Hypothalamus (tissue), 51 donors: ENCODE results near the gene CCDC185.

Source experiments
- DNase-seq, 51 donors: peaks; one replicate each; lab custom pipeline; 2025; lab: John Stamatoyannopoulos, UW

The CCDC185 gene

DNA sequence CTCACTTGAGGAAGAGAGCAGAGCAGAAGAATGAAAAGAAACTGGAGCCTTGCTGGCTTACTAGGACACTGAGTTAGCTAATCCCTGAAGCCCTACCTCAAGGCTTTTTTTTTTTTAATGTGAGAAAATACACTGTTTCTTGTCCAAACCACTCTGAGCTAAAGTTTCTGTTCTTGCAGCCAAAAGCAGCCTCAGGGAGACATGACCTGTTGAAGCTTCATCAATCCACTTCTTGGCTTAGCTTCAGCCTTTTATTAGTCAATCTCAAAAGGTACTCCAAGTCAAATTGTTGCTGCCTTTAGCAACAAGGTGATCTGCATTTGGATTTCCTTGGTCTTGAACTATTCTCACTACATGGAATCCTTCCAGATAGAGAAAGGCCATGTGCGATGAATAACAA lies 33.7 kb downstream of the CCDC185 start:
- no peak for DNase-seq

DNA sequence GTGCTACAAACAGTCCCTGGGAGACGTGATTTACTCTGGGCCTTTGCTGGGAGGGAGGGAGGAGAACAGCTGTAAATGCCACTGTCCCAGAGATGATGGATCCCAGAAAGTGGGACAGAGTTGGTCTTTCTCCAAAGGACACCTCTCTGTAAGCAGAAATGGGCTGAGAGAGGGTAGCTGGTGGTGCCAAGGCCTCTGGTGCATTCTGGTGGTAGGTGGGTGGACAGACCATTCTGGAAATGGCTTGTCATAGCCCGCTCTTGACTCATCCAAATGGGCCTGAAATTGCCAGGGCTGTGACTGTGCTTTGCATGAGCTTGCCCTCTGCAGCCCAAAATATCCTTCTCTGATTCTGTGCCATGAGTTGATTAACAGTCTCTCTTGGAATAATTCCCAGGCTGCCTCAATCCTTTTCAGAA lies 36.1 kb downstream of the CCDC185 start:
- DNase-seq, result peak in 3 of 51 donors; percentile 10 to 47 (median 14)

DNA sequence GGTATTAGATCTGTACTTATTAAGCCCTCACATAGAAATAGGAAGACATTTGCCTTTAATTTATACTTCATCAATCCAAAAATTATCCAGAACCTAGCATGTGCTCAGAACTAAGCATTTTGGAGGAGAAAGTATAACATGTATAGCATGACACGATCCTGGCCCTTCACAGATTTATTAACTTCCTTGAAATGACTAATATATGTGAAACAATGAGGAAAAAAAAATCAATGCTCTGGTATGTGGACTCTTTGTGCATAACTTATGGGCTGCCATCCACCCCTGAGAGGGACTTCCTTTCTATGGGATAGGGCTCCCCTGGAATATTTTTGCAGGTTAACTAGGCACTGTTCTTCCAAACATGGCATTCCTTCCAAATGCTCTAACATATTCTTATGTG lies 36.6 kb downstream of the CCDC185 start:
- DNase-seq, result no peak

DNA sequence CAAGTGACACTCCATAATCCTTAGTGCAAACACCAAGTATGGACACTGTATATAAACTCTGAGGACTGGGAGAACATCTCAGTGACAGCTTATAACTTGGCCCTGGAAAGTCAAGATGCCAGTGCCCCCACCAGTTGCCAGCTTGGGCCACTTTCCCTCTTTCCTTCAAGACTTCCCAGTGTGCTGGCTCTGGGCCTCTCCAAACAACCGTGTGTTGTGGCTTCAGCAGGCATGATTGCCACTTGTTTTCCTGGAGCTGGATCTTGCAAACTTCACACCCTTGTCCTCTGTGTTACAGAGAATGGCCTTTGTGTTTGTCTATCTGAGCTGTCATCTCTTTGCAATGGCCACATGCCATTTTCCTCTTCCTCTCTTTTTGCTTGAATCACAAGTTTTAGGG lies 37.0 kb downstream of the CCDC185 start:
- DNase-seq, result no peak

DNA sequence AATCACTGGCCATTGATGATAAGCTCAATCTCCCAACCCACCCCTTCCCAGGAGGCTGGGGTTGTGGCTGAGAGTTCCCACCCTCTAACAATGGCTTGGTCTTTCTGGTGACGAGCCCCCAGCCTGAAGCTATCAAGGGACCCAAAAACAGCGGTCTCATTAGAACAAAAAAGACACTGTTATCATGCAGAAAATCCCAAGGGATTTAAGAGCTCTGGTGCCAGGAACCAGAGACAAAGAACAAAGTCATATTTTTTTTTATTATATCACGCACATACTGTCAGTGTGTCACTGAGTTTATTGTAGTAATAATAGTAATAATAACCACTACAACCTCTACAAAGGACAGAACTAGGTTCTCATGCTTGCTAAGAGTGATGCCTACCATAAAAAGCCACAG lies 43.9 kb downstream of the CCDC185 start:
- no peak for DNase-seq

- DNase-seq, result no peak
Observed at GRCh38 chr1:223443397-223443796, 50.2 kb downstream of the CCDC185 start.

DNA sequence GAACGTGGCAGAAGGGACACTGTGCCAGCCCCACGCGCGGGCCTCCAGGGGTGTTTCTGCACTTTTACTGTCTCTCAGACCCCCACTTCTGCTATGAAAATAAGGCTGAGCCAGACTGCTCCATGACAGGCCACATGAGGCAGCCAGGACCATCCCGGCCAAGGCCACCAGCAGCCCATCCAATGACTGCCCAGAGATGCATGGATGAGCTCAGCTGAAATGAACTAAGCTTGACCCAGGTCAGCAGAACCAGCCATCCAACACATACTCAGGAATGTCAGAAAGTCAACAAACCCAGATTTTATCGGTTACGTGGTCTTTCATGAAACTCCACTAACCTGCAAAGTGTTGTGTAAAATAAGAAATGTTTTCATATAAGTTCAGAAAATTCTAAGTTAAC lies 51.2 kb downstream of the CCDC185 start:
- no peak for DNase-seq
